ENCODE measurements around the gene CACNA1A. TPM values are rescaled to one million over a fixed set of nuclear protein-coding genes. Genes with fewer than 3 reads are reported as not detected.

CACNA1A gene
- polyA plus RNA-seq, 3 donors: 0.08 to 0.09 TPM; not detected in 1

DNA sequence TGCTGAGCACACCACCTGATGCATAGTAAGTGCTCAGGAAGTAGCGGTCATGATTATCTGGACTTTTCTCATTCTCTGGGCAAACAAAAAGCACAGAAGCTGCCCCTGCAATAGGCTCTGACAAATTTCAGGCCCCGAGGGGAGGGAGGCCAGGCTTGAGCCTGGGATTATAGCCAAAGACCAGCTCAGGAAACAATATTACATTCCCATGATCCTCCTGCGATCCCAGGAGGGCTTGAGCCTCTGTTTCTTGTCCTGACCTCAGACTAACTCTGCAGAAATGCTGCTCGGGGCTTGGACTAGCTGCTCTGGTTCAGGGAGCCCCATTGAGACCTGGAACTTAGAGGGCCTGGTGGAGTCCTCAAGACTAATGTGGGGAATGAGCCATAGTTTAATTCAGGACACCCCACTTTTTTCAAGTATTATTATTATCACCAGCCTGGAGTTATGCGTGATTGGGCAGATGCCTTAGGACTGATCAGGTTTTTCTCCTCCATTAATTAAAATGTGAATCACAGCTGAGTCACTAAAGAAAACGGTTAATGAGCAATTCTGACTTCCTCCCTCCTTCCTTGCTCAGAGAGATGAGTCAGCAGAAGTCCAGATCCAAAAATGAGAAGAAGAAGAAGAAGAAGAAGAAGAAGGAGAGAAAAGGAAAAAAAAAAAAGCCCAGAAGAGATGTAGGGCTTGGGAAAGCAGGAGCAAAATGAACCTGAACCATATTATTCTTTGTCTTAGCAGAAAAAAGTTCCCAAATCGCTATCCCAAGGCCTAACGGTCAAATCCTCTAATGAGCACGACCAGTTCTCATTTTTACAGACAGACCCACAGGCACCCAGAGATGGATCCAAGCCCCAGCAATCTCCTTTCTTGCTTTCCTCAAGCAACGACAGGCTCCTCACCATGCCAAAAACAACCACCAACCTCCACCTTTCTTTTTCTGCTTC lies 107.2 kb downstream of the CACNA1A start:
- no peak overlapping the region for H3K9ac ChIP-seq (ENCODE audit: insufficient read depth, low read length, poor library complexity, severe bottlenecking)
- Mint-ChIP-seq H3K36me3 (no peaks in the 10 kb centered on the region), H3K27me3 (ENCODE audit: low read depth in 3 of 3) (peaks cover 6 to 8% (median 6%) of the 10 kb centered on the region in 3 donors), H3K9me3 (peaks cover 11 to 30% (median 21%) of the 10 kb centered on the region in 7 donors), H3K4me3 (no peak overlapping the region), H3K27ac (peak overlapping the region in 4 of 7 donors; percentile 15 to 43 (median 31)), H3K4me1 (peaks cover 21% of the 10 kb centered on the region)
- no peaks in the 10 kb centered on the region for H3K36me3 ChIP-seq (replicated peaks in 1 of 2; ENCODE audit: control insufficient read depth in 1 of 2, insufficient read depth in 2 of 2, low read length in 2 of 2)
- H3K27me3 ChIP-seq (ENCODE audit: control insufficient read depth in 2 of 2, insufficient read depth in 2 of 2, low read length in 2 of 2): no peaks in the 10 kb centered on the region
- peak overlapping the region in 1 of 2 donors; percentile 46 for H3K27ac ChIP-seq (ENCODE audit: low read depth in 1 of 2, low read length in 2 of 2)
- TF ChIP-seq, protein P1, sequence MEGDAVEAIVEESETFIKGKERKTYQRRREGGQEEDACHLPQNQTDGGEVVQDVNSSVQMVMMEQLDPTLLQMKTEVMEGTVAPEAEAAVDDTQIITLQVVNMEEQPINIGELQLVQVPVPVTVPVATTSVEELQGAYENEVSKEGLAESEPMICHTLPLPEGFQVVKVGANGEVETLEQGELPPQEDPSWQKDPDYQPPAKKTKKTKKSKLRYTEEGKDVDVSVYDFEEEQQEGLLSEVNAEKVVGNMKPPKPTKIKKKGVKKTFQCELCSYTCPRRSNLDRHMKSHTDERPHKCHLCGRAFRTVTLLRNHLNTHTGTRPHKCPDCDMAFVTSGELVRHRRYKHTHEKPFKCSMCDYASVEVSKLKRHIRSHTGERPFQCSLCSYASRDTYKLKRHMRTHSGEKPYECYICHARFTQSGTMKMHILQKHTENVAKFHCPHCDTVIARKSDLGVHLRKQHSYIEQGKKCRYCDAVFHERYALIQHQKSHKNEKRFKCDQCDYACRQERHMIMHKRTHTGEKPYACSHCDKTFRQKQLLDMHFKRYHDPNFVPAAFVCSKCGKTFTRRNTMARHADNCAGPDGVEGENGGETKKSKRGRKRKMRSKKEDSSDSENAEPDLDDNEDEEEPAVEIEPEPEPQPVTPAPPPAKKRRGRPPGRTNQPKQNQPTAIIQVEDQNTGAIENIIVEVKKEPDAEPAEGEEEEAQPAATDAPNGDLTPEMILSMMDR (IDR thresholded peaks at IDR 0.05): no peak
- H3K79me2 ChIP-seq (ENCODE audit: insufficient read depth, low read length): no peaks in the 10 kb centered on the region
- H3K4me1 ChIP-seq (ENCODE audit: control insufficient read depth in 1 of 2, insufficient read depth in 2 of 2, low read length in 2 of 2): peaks cover 11 to 14% of the 10 kb centered on the region in 2 donors
- H4K20me1 ChIP-seq (ENCODE audit: insufficient read depth, low read length): no peaks in the 10 kb centered on the region
- peaks cover 16 to 17% of the 10 kb centered on the region in 2 donors for H3K9me3 ChIP-seq (replicated peaks in 1 of 2; ENCODE audit: control insufficient read depth in 1 of 2, insufficient read depth in 1 of 2, low read length in 2 of 2)
- no peak overlapping the region for H3K4me3 ChIP-seq (replicated peaks in 1 of 3; ENCODE audit: low read depth in 2 of 3, low read length in 3 of 3)
- WGBS (ENCODE audit: insufficient coverage): 72% methylated on average over 7 of the region's 10 CpGs
- no peak overlapping the region for H2AFZ ChIP-seq (ENCODE audit: insufficient read depth, low read depth, low read length, poor library complexity, severe bottlenecking)
- DNase-seq: peak in 2 of 3 donors; percentile 3 to 36
- no peak overlapping the region for H3K4me2 ChIP-seq (replicated peaks; ENCODE audit: extremely low read depth, low read length, poor library complexity, severe bottlenecking)
- intact Hi-C loops (cut with micrococcal nuclease): no loop called here

DNA sequence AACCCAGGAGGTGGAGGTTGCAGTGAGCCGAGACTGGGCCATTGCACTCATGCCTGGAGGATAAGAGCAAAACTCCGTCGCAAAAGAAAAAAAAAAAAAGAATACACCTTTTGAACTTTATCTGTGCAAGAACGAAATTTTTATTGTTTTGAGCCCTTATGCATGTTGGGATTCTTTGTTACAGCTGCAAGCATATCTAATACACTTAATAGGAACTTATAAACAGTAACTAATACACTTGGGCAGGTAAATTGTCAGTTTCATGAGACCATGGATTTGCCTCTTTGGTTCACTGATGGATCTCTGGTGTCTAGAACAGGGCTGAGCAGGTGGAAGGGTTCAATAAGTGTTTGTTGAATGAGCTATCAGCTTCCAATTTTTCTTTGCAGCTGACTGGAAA lies 108.1 kb downstream of the CACNA1A start:
- H3K27me3 Mint-ChIP-seq (ENCODE audit: low read depth in 3 of 3): peaks cover 6 to 9% (median 7%) of the 10 kb centered on the region in 3 donors
- TF ChIP-seq, protein P1 (IDR thresholded peaks at IDR 0.05): no peak
- Histone ChIP-seq H3K4me3 (replicated peaks in 1 of 3; ENCODE audit: low read depth in 2 of 3, low read length in 3 of 3) (no peak overlapping the region), H3K27ac (ENCODE audit: low read depth in 1 of 2, low read length in 2 of 2) (no peak overlapping the region), H3K9me3 (replicated peaks in 1 of 2; ENCODE audit: control insufficient read depth in 1 of 2, insufficient read depth in 1 of 2, low read length in 2 of 2) (peaks cover 16 to 17% of the 10 kb centered on the region in 2 donors), H3K4me1 (ENCODE audit: control insufficient read depth in 1 of 2, insufficient read depth in 2 of 2, low read length in 2 of 2) (peaks cover 11 to 14% of the 10 kb centered on the region in 2 donors), H3K36me3 (replicated peaks in 1 of 2; ENCODE audit: control insufficient read depth in 1 of 2, insufficient read depth in 2 of 2, low read length in 2 of 2) (no peaks in the 10 kb centered on the region), H2AFZ (ENCODE audit: insufficient read depth, low read depth, low read length, poor library complexity, severe bottlenecking) (no peak overlapping the region), H3K79me2 (ENCODE audit: insufficient read depth, low read length) (no peaks in the 10 kb centered on the region), H4K20me1 (ENCODE audit: insufficient read depth, low read length) (no peaks in the 10 kb centered on the region), H3K9ac (ENCODE audit: insufficient read depth, low read length, poor library complexity, severe bottlenecking) (no peak overlapping the region), H3K4me2 (replicated peaks; ENCODE audit: extremely low read depth, low read length, poor library complexity, severe bottlenecking) (no peak overlapping the region), H3K27me3 (ENCODE audit: control insufficient read depth in 2 of 2, insufficient read depth in 2 of 2, low read length in 2 of 2) (no peaks in the 10 kb centered on the region)
- no peak for DNase-seq
- peaks cover 11 to 31% (median 23%) of the 10 kb centered on the region in 7 donors for H3K9me3 Mint-ChIP-seq
- 100% methylated on average over 1 of the region's 4 CpGs for WGBS (ENCODE audit: insufficient coverage)
- intact Hi-C loops (cut with micrococcal nuclease): no loop called here
- no peaks in the 10 kb centered on the region for H3K36me3 Mint-ChIP-seq
- peaks cover 21% of the 10 kb centered on the region for H3K4me1 Mint-ChIP-seq
- no peak overlapping the region for H3K4me3 Mint-ChIP-seq
- H3K27ac Mint-ChIP-seq: no peak overlapping the region

All from CD14-positive monocyte (primary cell).